Measurements from ENCODE around the gene KRTAP2-1.

Gene KRTAP2-1

DNA sequence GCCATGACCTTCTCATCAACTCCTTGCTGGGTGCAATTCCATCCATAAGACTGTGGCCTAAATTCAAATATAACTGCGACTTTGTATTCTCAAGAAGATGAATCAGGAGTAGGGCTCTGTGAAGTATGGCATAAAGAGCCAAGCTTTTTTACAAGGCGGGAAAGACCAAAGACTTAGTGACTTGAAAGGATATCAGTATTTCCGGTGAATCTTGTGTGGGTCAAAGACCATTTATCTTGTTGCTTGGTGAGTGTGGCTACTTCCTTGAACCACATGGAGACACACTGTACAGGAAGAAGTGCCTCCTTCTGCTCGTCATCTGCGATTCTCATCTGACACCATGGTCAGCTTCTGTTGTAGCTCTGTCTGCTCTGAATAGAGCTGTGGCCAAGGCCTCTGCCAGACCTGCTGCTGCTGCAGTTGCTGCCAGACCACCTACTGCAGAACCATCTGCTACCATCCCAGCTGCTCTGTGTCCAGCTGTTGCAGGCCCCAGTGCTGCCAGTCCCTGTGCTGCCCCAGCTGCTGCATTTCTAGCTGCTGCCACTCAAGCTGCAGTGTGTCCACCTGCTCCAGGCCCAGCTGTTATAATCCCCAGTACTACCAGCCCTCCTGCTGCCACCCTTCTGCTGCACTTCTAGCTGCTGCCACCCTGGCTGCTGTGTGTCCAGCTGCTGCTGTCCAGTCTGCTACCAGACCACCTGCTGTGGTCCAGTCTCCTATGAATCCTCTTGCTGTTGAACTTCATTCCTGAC is 24.7 kb upstream of the KRTAP2-1 start:
- no peak overlapping the region for H2AK5ac ChIP-seq (ENCODE audit: low read length)

GRCh38 chr17:41069031-41069430 is 21.9 kb upstream of the KRTAP2-1 start:
- Histone ChIP-seq H3K14ac (ENCODE audit: low read length) (no peak overlapping the region), H4K8ac (ENCODE audit: low read depth, low read length) (no peak overlapping the region), H3K9ac (ENCODE audit: low read length) (no peak overlapping the region), H3K4me2 (ENCODE audit: low read length) (no peak overlapping the region), H2AK5ac (ENCODE audit: low read length) (no peak overlapping the region), H3K9me3 (ENCODE audit: insufficient read depth, low read depth, low read length) (no peaks in the 10 kb centered on the region), H2AFZ (ENCODE audit: insufficient read depth, low read length, poor library complexity) (no peak overlapping the region), H3K18ac (ENCODE audit: low read length) (no peak overlapping the region), H2BK5ac (ENCODE audit: low read depth, low read length, poor library complexity) (no peak overlapping the region), H3K27ac (ENCODE audit: low read depth, low read length) (no peak overlapping the region), H3K27me3 (ENCODE audit: insufficient read depth, low read length) (no peaks in the 10 kb centered on the region), H3K36me3 (ENCODE audit: control insufficient read depth in 1 of 2, insufficient read depth in 2 of 2, low read length in 2 of 2) (no peaks in the 10 kb centered on the region), H2BK12ac (ENCODE audit: low read length) (no peak overlapping the region), H3K4ac (ENCODE audit: low read depth, low read length) (no peak overlapping the region), H3K79me1 (ENCODE audit: low read length) (no peaks in the 10 kb centered on the region), H4K91ac (ENCODE audit: low read depth, low read length) (no peak overlapping the region), H3K79me2 (ENCODE audit: control insufficient read depth, insufficient read depth, low read length, poor library complexity) (no peaks in the 10 kb centered on the region), H2BK120ac (ENCODE audit: insufficient read depth, low read length, poor library complexity) (no peak overlapping the region), H3K23ac (ENCODE audit: low read length) (no peak overlapping the region), H3K4me3 (ENCODE audit: low read depth, low read length) (no peak overlapping the region), H3K4me1 (ENCODE audit: control insufficient read depth in 1 of 2, insufficient read depth in 2 of 2, low read length in 2 of 2) (no peaks in the 10 kb centered on the region), H4K12ac (ENCODE audit: low read depth, low read length) (no peak overlapping the region)
- DNase-seq, result no peak
- no CpG with 5 or more reads among the region's 3 CpGs for WGBS (ENCODE audit: extremely low coverage, insufficient coverage, insufficient read length)

More for the DNA sequence above, 24.7 kb upstream of the KRTAP2-1 start:
- no peak for DNase-seq
- no CpG with 5 or more reads among the region's 5 CpGs for WGBS (ENCODE audit: extremely low coverage, insufficient coverage, insufficient read length)
- H2BK5ac ChIP-seq (ENCODE audit: low read depth, low read length, poor library complexity), result no peak overlapping the region
- H3K9ac ChIP-seq (ENCODE audit: low read length), result no peak overlapping the region
- no peak overlapping the region for H2AFZ ChIP-seq (ENCODE audit: insufficient read depth, low read length, poor library complexity)
- H3K27ac ChIP-seq (ENCODE audit: low read depth, low read length), result no peak overlapping the region
- no peak overlapping the region for H2BK120ac ChIP-seq (ENCODE audit: insufficient read depth, low read length, poor library complexity)
- H3K27me3 ChIP-seq (ENCODE audit: insufficient read depth, low read length), result no peaks in the 10 kb centered on the region
- H4K8ac ChIP-seq (ENCODE audit: low read depth, low read length), result no peak overlapping the region
- no peak overlapping the region for H3K23ac ChIP-seq (ENCODE audit: low read length)
- H3K14ac ChIP-seq (ENCODE audit: low read length), result no peak overlapping the region
- no peaks in the 10 kb centered on the region for H3K4me1 ChIP-seq (ENCODE audit: control insufficient read depth in 1 of 2, insufficient read depth in 2 of 2, low read length in 2 of 2)
- no peak overlapping the region for H4K12ac ChIP-seq (ENCODE audit: low read depth, low read length)
- H3K79me2 ChIP-seq (ENCODE audit: control insufficient read depth, insufficient read depth, low read length, poor library complexity), result no peaks in the 10 kb centered on the region
- H3K36me3 ChIP-seq (ENCODE audit: control insufficient read depth in 1 of 2, insufficient read depth in 2 of 2, low read length in 2 of 2), result no peaks in the 10 kb centered on the region
- no peaks in the 10 kb centered on the region for H3K9me3 ChIP-seq (ENCODE audit: insufficient read depth, low read depth, low read length)
- H3K79me1 ChIP-seq (ENCODE audit: low read length), result no peaks in the 10 kb centered on the region
- H3K4me2 ChIP-seq (ENCODE audit: low read length), result no peak overlapping the region
- no peak overlapping the region for H3K4me3 ChIP-seq (ENCODE audit: low read depth, low read length)
- H3K4ac ChIP-seq (ENCODE audit: low read depth, low read length), result no peak overlapping the region
- H2BK12ac ChIP-seq (ENCODE audit: low read length), result no peak overlapping the region
- H3K18ac ChIP-seq (ENCODE audit: low read length), result no peak overlapping the region
- no peak overlapping the region for H4K91ac ChIP-seq (ENCODE audit: low read depth, low read length)

DNA sequence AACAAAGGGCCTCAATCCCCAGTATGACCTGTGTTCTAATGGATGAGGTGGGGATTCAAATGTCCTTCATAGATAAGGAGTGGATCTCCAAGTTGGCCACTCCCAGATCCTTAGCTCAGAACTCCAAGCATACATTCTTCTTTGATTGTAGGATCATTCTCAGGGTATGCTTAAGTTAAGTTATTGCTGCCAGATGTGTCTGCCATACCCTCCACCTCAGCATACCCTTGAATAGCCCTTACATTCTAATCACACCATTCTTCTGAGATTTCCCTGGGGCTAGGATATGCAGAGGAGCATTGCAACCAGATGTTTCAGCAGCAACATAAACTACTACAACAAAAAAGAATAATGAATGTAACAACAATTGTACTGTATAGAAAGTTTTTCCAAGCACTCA is 20.2 kb upstream of the KRTAP2-1 start:
- Histone ChIP-seq H3K27me3 (ENCODE audit: insufficient read depth, low read length) (no peaks in the 10 kb centered on the region), H4K8ac (ENCODE audit: low read depth, low read length) (no peak overlapping the region)

DNA sequence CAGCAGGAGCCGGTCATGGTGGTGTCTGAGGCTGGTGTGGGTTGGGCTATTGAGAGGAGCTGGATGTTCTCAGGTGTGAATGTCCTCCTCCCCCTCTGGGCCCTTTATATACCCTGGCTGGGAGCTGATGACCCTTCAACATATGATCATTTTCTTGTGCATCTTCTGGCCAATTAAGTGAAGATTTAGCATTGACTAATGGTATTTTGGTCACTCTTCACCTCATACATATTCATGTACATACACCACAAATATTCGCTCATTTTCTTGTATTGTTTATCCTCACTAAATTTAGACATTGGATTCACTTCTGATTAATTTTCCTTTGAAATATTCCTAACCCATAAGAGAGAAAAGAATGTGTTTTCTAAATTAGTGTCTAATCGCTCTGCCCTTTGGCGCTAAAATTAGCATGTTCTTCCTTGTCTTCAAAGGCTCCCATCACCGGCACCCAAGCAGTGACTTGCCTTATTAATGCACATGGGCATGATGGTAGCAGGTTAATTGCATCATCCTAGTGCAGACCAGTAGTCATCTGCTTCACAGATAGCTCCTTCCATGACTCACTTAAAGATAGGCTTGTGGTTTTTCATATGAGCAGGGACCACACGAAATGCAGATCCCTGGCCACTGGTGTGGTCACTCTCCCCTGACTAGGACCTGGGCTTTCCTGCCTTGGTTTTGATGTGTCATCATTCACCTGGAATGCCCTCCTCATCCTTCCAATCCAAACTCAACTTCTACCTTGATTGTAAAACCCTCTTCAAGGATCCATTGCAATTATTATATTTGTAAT is 18.9 kb upstream of the KRTAP2-1 start, which contains the start of gene KRTAP2-4:
KRTAP2-4 (minus strand) TSS at position 51 of the 796 bp plus-strand sequence; CDS start at position 17, 34 bp downstream.
- no CpG with 5 or more reads among the region's 6 CpGs for WGBS (ENCODE audit: extremely low coverage, insufficient coverage, insufficient read length)
- Histone ChIP-seq H3K23ac (ENCODE audit: low read length) (no peak within 1 kb of the TSS), H3K79me2 (ENCODE audit: control insufficient read depth, insufficient read depth, low read length, poor library complexity) (no peaks in the 10 kb centered on the region), H2BK120ac (ENCODE audit: insufficient read depth, low read length, poor library complexity) (no peak within 1 kb of the TSS), H3K18ac (ENCODE audit: low read length) (no peak within 1 kb of the TSS), H3K79me1 (ENCODE audit: low read length) (no peaks in the 10 kb centered on the region), H2AFZ (ENCODE audit: insufficient read depth, low read length, poor library complexity) (no peak within 1 kb of the TSS), H3K4me1 (ENCODE audit: control insufficient read depth in 1 of 2, insufficient read depth in 2 of 2, low read length in 2 of 2) (peaks cover 0 to 1% of the 10 kb centered on the region in 2 experiments), H2AK5ac (ENCODE audit: low read length) (no peak within 1 kb of the TSS), H3K27me3 (ENCODE audit: insufficient read depth, low read length) (no peaks in the 10 kb centered on the region), H2BK12ac (ENCODE audit: low read length) (no peak within 1 kb of the TSS), H4K12ac (ENCODE audit: low read depth, low read length) (no peak within 1 kb of the TSS), H3K14ac (ENCODE audit: low read length) (no peak within 1 kb of the TSS), H4K91ac (ENCODE audit: low read depth, low read length) (no peak within 1 kb of the TSS), H3K4me2 (ENCODE audit: low read length) (no peak within 1 kb of the TSS), H3K9me3 (ENCODE audit: insufficient read depth, low read depth, low read length) (no peaks in the 10 kb centered on the region), H4K8ac (ENCODE audit: low read depth, low read length) (no peak within 1 kb of the TSS), H3K9ac (ENCODE audit: low read length) (no peak within 1 kb of the TSS), H3K27ac (ENCODE audit: low read depth, low read length) (no peak within 1 kb of the TSS), H3K36me3 (ENCODE audit: control insufficient read depth in 1 of 2, insufficient read depth in 2 of 2, low read length in 2 of 2) (no peaks in the 10 kb centered on the region), H2BK5ac (ENCODE audit: low read depth, low read length, poor library complexity) (no peak within 1 kb of the TSS), H3K4me3 (ENCODE audit: low read depth, low read length) (no peak within 1 kb of the TSS), H3K4ac (ENCODE audit: low read depth, low read length) (no peak within 1 kb of the TSS)
- peak; percentile 77 to 84 for DNase-seq

More for the DNA sequence above, 20.2 kb upstream of the KRTAP2-1 start:
- no peak overlapping the region for H3K27ac ChIP-seq (ENCODE audit: low read depth, low read length)
- no peak overlapping the region for H2AK5ac ChIP-seq (ENCODE audit: low read length)
- no peaks in the 10 kb centered on the region for H3K79me1 ChIP-seq (ENCODE audit: low read length)
- H2AFZ ChIP-seq (ENCODE audit: insufficient read depth, low read length, poor library complexity), result no peak overlapping the region
- no peaks in the 10 kb centered on the region for H3K36me3 ChIP-seq (ENCODE audit: control insufficient read depth in 1 of 2, insufficient read depth in 2 of 2, low read length in 2 of 2)
- peak; percentile 33 to 77 for DNase-seq
- no peak overlapping the region for H2BK5ac ChIP-seq (ENCODE audit: low read depth, low read length, poor library complexity)
- no peak overlapping the region for H4K91ac ChIP-seq (ENCODE audit: low read depth, low read length)
- H2BK120ac ChIP-seq (ENCODE audit: insufficient read depth, low read length, poor library complexity), result no peak overlapping the region
- H3K14ac ChIP-seq (ENCODE audit: low read length), result no peak overlapping the region
- no peaks in the 10 kb centered on the region for H3K9me3 ChIP-seq (ENCODE audit: insufficient read depth, low read depth, low read length)
- no peak overlapping the region for H3K4me3 ChIP-seq (ENCODE audit: low read depth, low read length)
- H3K18ac ChIP-seq (ENCODE audit: low read length), result no peak overlapping the region
- no peaks in the 10 kb centered on the region for H3K4me1 ChIP-seq (ENCODE audit: control insufficient read depth in 1 of 2, insufficient read depth in 2 of 2, low read length in 2 of 2)
- H3K9ac ChIP-seq (ENCODE audit: low read length), result no peak overlapping the region
- no peak overlapping the region for H4K12ac ChIP-seq (ENCODE audit: low read depth, low read length)
- H3K79me2 ChIP-seq (ENCODE audit: control insufficient read depth, insufficient read depth, low read length, poor library complexity), result no peaks in the 10 kb centered on the region
- H3K4me2 ChIP-seq (ENCODE audit: low read length), result no peak overlapping the region
- no peak overlapping the region for H3K23ac ChIP-seq (ENCODE audit: low read length)
- H2BK12ac ChIP-seq (ENCODE audit: low read length), result no peak overlapping the region
- no peak overlapping the region for H3K4ac ChIP-seq (ENCODE audit: low read depth, low read length)

Measured in trophoblast cell (in vitro differentiated cells and primary cell).